ENCODE data around the gene DEFB124. TPM values are rescaled to one million over a fixed set of nuclear protein-coding genes. Genes with fewer than 3 reads are reported as not detected.

Gene DEFB124
- total RNA-seq, 1 experiment from 2014 or later: not detected

DNA sequence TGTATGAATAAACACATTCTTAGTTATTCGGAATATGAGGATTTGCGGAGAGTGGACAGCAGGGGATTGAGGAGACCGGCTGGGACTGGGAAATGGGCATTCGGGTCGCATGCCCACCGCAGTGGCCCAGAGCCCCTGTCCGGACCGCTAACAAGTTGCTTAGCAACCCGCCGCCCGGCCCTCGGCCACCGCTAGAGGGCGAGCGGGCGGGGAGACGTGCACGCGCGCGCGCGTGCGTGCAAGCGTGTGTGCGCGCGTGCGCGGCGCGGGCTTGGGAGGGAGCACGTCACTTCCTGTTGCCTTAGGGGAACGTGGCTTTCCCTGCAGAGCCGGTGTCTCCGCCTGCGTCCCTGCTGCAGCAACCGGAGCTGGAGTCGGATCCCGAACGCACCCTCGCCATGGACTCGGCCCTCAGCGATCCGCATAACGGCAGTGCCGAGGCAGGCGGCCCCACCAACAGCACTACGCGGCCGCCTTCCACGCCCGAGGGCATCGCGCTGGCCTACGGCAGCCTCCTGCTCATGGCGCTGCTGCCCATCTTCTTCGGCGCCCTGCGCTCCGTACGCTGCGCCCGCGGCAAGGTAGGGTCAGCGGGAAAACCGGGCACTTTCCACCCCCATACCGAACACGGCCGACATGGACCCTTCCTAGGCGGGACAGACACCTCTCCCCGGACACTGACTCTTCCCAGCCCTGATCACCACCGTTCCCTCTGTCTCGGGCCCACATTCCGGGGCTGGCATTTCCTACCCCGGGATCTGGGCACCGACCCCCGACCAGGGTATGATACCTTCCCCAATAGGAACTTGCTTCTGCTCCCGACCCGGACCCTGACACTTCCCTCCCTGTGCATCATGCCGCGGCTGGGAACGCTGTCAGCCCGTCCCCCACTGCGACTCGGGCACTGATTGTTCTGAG, 39.5 kb upstream of the DEFB124 start, which contains the start of gene HM13 (continued):
- TF ChIP-seq, protein P1, sequence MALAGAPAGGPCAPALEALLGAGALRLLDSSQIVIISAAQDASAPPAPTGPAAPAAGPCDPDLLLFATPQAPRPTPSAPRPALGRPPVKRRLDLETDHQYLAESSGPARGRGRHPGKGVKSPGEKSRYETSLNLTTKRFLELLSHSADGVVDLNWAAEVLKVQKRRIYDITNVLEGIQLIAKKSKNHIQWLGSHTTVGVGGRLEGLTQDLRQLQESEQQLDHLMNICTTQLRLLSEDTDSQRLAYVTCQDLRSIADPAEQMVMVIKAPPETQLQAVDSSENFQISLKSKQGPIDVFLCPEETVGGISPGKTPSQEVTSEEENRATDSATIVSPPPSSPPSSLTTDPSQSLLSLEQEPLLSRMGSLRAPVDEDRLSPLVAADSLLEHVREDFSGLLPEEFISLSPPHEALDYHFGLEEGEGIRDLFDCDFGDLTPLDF (CRISPR knock-in tag; IDR thresholded peaks at IDR 0.05): 0 out of 2 replicates have a peak, but pooled peaks have one; percentile 24
- TF ChIP-seq ZNF219 (CRISPR knock-in tag; IDR thresholded peaks at IDR 0.05; ENCODE audit: borderline replicate concordance) (0 out of 2 replicates have a peak, but pooled peaks have one; percentile 49), PRRX2 (CRISPR knock-in tag; IDR thresholded peaks at IDR 0.05) (0 out of 2 replicates have a peak, but pooled peaks have one; percentile 53), GABPB1 (CRISPR knock-in tag; IDR thresholded peaks at IDR 0.05) (peak; percentile 79), HMGA2 (CRISPR knock-in tag; IDR thresholded peaks at IDR 0.05) (no peak), NFE2L1 (CRISPR knock-in tag; IDR thresholded peaks at IDR 0.05) (peak; percentile 72; the same call in 1 of the 2 replicates), JUN (CRISPR knock-in tag; IDR thresholded peaks at IDR 0.05) (peak; percentile 92; the same call in 1 of the 2 replicates), NR1H2 (CRISPR knock-in tag; IDR thresholded peaks at IDR 0.05) (no peak), SMAD4 (CRISPR knock-in tag; IDR thresholded peaks at IDR 0.05) (peak; percentile 73; the same call in 1 of the 2 replicates), MYBL2 (CRISPR knock-in tag; IDR thresholded peaks at IDR 0.05) (peak; percentile 51), TEAD1 (CRISPR knock-in tag; IDR thresholded peaks at IDR 0.05) (peak; percentile 66), OVOL2 (CRISPR knock-in tag; IDR thresholded peaks at IDR 0.05; ENCODE audit: borderline replicate concordance) (no peak), TEAD4 (CRISPR knock-in tag; IDR thresholded peaks at IDR 0.05) (0 out of 2 replicates have a peak, but pooled peaks have one; percentile 27), EMX1 (CRISPR knock-in tag; IDR thresholded peaks at IDR 0.05) (0 out of 2 replicates have a peak, but pooled peaks have one; percentile 62), ESRRA (CRISPR knock-in tag; IDR thresholded peaks at IDR 0.05; ENCODE audit: borderline replicate concordance) (no peak), ZNF416 (CRISPR knock-in tag; IDR thresholded peaks at IDR 0.05) (0 out of 2 replicates have a peak, but pooled peaks have one; percentile 60)
- TF ChIP-seq, protein P2, sequence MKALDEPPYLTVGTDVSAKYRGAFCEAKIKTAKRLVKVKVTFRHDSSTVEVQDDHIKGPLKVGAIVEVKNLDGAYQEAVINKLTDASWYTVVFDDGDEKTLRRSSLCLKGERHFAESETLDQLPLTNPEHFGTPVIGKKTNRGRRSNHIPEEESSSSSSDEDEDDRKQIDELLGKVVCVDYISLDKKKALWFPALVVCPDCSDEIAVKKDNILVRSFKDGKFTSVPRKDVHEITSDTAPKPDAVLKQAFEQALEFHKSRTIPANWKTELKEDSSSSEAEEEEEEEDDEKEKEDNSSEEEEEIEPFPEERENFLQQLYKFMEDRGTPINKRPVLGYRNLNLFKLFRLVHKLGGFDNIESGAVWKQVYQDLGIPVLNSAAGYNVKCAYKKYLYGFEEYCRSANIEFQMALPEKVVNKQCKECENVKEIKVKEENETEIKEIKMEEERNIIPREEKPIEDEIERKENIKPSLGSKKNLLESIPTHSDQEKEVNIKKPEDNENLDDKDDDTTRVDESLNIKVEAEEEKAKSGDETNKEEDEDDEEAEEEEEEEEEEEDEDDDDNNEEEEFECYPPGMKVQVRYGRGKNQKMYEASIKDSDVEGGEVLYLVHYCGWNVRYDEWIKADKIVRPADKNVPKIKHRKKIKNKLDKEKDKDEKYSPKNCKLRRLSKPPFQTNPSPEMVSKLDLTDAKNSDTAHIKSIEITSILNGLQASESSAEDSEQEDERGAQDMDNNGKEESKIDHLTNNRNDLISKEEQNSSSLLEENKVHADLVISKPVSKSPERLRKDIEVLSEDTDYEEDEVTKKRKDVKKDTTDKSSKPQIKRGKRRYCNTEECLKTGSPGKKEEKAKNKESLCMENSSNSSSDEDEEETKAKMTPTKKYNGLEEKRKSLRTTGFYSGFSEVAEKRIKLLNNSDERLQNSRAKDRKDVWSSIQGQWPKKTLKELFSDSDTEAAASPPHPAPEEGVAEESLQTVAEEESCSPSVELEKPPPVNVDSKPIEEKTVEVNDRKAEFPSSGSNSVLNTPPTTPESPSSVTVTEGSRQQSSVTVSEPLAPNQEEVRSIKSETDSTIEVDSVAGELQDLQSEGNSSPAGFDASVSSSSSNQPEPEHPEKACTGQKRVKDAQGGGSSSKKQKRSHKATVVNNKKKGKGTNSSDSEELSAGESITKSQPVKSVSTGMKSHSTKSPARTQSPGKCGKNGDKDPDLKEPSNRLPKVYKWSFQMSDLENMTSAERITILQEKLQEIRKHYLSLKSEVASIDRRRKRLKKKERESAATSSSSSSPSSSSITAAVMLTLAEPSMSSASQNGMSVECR (CRISPR knock-in tag; IDR thresholded peaks at IDR 0.05; ENCODE audit: borderline replicate concordance): peak; percentile 94; the same call in 1 of the 2 replicates
- TF ChIP-seq, protein P3, sequence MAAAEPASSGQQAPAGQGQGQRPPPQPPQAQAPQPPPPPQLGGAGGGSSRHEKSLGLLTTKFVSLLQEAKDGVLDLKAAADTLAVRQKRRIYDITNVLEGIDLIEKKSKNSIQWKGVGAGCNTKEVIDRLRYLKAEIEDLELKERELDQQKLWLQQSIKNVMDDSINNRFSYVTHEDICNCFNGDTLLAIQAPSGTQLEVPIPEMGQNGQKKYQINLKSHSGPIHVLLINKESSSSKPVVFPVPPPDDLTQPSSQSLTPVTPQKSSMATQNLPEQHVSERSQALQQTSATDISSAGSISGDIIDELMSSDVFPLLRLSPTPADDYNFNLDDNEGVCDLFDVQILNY (CRISPR knock-in tag; IDR thresholded peaks at IDR 0.05): peak; percentile 53; the same call in 1 of the 2 replicates
- TF ChIP-seq, protein P4, sequence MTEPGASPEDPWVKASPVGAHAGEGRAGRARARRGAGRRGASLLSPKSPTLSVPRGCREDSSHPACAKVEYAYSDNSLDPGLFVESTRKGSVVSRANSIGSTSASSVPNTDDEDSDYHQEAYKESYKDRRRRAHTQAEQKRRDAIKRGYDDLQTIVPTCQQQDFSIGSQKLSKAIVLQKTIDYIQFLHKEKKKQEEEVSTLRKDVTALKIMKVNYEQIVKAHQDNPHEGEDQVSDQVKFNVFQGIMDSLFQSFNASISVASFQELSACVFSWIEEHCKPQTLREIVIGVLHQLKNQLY (CRISPR knock-in tag; IDR thresholded peaks at IDR 0.05): 0 out of 2 replicates have a peak, but pooled peaks have one; percentile 46
- TF ChIP-seq, protein P5, sequence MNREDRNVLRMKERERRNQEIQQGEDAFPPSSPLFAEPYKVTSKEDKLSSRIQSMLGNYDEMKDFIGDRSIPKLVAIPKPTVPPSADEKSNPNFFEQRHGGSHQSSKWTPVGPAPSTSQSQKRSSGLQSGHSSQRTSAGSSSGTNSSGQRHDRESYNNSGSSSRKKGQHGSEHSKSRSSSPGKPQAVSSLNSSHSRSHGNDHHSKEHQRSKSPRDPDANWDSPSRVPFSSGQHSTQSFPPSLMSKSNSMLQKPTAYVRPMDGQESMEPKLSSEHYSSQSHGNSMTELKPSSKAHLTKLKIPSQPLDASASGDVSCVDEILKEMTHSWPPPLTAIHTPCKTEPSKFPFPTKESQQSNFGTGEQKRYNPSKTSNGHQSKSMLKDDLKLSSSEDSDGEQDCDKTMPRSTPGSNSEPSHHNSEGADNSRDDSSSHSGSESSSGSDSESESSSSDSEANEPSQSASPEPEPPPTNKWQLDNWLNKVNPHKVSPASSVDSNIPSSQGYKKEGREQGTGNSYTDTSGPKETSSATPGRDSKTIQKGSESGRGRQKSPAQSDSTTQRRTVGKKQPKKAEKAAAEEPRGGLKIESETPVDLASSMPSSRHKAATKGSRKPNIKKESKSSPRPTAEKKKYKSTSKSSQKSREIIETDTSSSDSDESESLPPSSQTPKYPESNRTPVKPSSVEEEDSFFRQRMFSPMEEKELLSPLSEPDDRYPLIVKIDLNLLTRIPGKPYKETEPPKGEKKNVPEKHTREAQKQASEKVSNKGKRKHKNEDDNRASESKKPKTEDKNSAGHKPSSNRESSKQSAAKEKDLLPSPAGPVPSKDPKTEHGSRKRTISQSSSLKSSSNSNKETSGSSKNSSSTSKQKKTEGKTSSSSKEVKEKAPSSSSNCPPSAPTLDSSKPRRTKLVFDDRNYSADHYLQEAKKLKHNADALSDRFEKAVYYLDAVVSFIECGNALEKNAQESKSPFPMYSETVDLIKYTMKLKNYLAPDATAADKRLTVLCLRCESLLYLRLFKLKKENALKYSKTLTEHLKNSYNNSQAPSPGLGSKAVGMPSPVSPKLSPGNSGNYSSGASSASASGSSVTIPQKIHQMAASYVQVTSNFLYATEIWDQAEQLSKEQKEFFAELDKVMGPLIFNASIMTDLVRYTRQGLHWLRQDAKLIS (CRISPR knock-in tag; IDR thresholded peaks at IDR 0.05; ENCODE audit: borderline replicate concordance): no peak
- TF ChIP-seq, protein P6, sequence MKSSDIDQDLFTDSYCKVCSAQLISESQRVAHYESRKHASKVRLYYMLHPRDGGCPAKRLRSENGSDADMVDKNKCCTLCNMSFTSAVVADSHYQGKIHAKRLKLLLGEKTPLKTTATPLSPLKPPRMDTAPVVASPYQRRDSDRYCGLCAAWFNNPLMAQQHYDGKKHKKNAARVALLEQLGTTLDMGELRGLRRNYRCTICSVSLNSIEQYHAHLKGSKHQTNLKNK (CRISPR knock-in tag; IDR thresholded peaks at IDR 0.05): 0 out of 2 replicates have a peak, but pooled peaks have one; percentile 32
- TF ChIP-seq, protein P7, sequence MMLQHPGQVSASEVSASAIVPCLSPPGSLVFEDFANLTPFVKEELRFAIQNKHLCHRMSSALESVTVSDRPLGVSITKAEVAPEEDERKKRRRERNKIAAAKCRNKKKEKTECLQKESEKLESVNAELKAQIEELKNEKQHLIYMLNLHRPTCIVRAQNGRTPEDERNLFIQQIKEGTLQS (CRISPR knock-in tag; conservative IDR thresholded peaks at IDR 0.05): no peak
- TF ChIP-seq, protein P8, sequence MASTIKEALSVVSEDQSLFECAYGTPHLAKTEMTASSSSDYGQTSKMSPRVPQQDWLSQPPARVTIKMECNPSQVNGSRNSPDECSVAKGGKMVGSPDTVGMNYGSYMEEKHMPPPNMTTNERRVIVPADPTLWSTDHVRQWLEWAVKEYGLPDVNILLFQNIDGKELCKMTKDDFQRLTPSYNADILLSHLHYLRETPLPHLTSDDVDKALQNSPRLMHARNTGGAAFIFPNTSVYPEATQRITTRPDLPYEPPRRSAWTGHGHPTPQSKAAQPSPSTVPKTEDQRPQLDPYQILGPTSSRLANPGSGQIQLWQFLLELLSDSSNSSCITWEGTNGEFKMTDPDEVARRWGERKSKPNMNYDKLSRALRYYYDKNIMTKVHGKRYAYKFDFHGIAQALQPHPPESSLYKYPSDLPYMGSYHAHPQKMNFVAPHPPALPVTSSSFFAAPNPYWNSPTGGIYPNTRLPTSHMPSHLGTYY (CRISPR knock-in tag; IDR thresholded peaks at IDR 0.05): peak; percentile 75; the same call in 1 of the 2 replicates
- TF ChIP-seq, protein P9, sequence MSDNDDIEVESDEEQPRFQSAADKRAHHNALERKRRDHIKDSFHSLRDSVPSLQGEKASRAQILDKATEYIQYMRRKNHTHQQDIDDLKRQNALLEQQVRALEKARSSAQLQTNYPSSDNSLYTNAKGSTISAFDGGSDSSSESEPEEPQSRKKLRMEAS (CRISPR knock-in tag; IDR thresholded peaks at IDR 0.05): peak; percentile 93

Measured in WTC11 (cell line).